Right lobe of liver (tissue), 6 donors: ENCODE data around the gene ADGRF4. TPM values are rescaled to one million over a fixed set of nuclear protein-coding genes. Genes with fewer than 3 reads are reported as not detected.
A peak's percentile ranks its signal among the peaks of the same experiment; 100 is the strongest.
"Not testable (repeated sequence)": the region's sequence is repeated elsewhere in the genome, so short reads cannot be mapped to it uniquely, and the experiment has no call there.

ENCODE experiments used
- ATAC-seq, 4 donors: fragments of 200-7000 bp; cut with Tn5 transposase; one replicate each; pipeline ENCODE4 v1.9.1; 2020; ENCODE audit warnings: mild to moderate bottlenecking in 4 of 4, moderate library complexity in 4 of 4
- DNase-seq, 3 donors: peaks; one replicate each; pipeline ENCODE4 v3.0.0-alpha.2; 2020
- H3K27ac ChIP-seq, 3 donors: fragments of 200-600 bp; one replicate each; pipeline ENCODE4 v1.8.0; 2022
- H3K27me3 ChIP-seq, 2 donors: fragments of 200-600 bp; one replicate each; pipeline ENCODE4 v1.8.0; 2022
- H3K36me3 ChIP-seq, 4 donors: fragments of 200-600 bp; sonication (generic) in 1 of 4; one replicate each; pipeline versions ENCODE4 v1.5.1 to v1.8.0; 2017 to 2022; ENCODE audit warnings: control low read depth in 1 of 4
- H3K4me1 ChIP-seq, 4 donors: fragments of 200-600 bp; sonication (generic) in 1 of 4; one replicate each; pipeline versions ENCODE4 v1.5.1 to v1.8.0; 2017 to 2022; ENCODE audit warnings: control low read depth in 1 of 4
- H3K4me3 ChIP-seq, 3 donors: fragments of 200-600 bp; one replicate each; pipeline ENCODE4 v1.8.0; 2022
- H3K9me3 ChIP-seq, 4 donors: fragments of 200-600 bp; sonication (generic) in 1 of 4; one replicate each; pipeline versions ENCODE4 v1.5.1 to v1.8.0; 2017 to 2022; ENCODE audit warnings: control low read depth in 1 of 4
- CTCF ChIP-seq, 4 donors: fragments of 200-600 bp in 3 of 4; fragments of 450-650 bp in 1 of 4; IDR thresholded peaks; one replicate each; pipeline versions ENCODE4 v1.5.1 to v1.8.0; 2016 to 2022; ENCODE audit warnings: antibody characterized with exemption in 4 of 4, mild to moderate bottlenecking in 2 of 4
- POLR2A ChIP-seq: fragments of 450-650 bp; IDR thresholded peaks from one replicate; pipeline ENCODE4 v1.6.1; 2017; ENCODE audit warnings: antibody characterized with exemption, mild to moderate bottlenecking
- WGBS: methylation state at CpG from one replicate; pipeline ENCODE4 v1.1.6; 2018; ENCODE audit warnings: low coverage, low lambda C conversion rate; ENCODE audit not compliant: insufficient coverage; ENCODE audit errors: missing lambda C conversion rate; 5-methylcytosine and 5-hydroxymethylcytosine counted together
- intact Hi-C, 2 donors: fragments of 100-400 bp; cut with DNase I; formaldehyde crosslinking; loops; one replicate each; pipeline versions ENCODE4 v1.11.2 to v1.14.1; 2022
- total RNA-seq, 6 experiments: library from RNA; depleted of rRNA in 2 of 6; stranded (reverse); fragments of >200 nt in 2 of 6; fragmentation: NEBNext Ultra II Directional in 3 of 6; extraction: Animal tissue kit (Norgen Biotek cat#: 25700) in 3 of 6; gene quantifications; one replicate each; pipeline versions ENCODE4 v1.1.0 to v1.2.4, GENCODE V29; 2016 to 2023
- donor health status: DM: no; HTN: yes; CAD: no.
- donor health status: DM: no; HTN: no; CAD: no.
- donor health status: DM: no; HTN: no; CAD: no.
- donor health status: DM: no; HTN: yes; CAD: no.
- donor health status: DM: no; HTN: yes; CAD: no.

The ADGRF4 gene
- total RNA-seq, 6 experiments from 2014 or later, result not detected

- no peak overlapping the region for H3K27ac ChIP-seq
- no peaks in the 10 kb centered on the region for H3K27me3 ChIP-seq
- 50% methylated on average over 1 of the region's 1 CpG for WGBS
- ATAC-seq, result no peak
- no peak for DNase-seq
- intact Hi-C loops, result no loop called here
- no peaks in the 10 kb centered on the region for H3K36me3 ChIP-seq
- TF ChIP-seq CTCF (IDR thresholded peaks at IDR 0.05), result no peak
- no peak for TF ChIP-seq POLR2A
- no peaks in the 10 kb centered on the region for H3K4me1 ChIP-seq
- H3K9me3 ChIP-seq, result no peaks in the 10 kb centered on the region
- no peak overlapping the region for H3K4me3 ChIP-seq
These were observed 42.3 kb downstream of the ADGRF4 start for GRCh38 chr6:47740714-47741113.

- H3K27ac ChIP-seq, result no peak overlapping the region
- H3K36me3 ChIP-seq, result no peaks in the 10 kb centered on the region
- TF ChIP-seq POLR2A (no peak), CTCF (IDR thresholded peaks at IDR 0.05) (no peak)
- H3K4me1 ChIP-seq, result no peaks in the 10 kb centered on the region
- DNase-seq (no peak), ATAC-seq (peak in 1 of 4 donors; percentile 57)
- no peaks in the 10 kb centered on the region for H3K27me3 ChIP-seq
- no peaks in the 10 kb centered on the region for H3K9me3 ChIP-seq
- no peak overlapping the region for H3K4me3 ChIP-seq
- WGBS, result 90% methylated on average over 2 of the region's 2 CpGs
- intact Hi-C loops, result no loop called here
These were observed 43.4 kb downstream of the ADGRF4 start for GRCh38 chr6:47741807-47742206.

- Histone ChIP-seq H3K36me3 (no peaks in the 10 kb centered on the region), H3K27me3 (no peaks in the 10 kb centered on the region), H3K9me3 (no peaks in the 10 kb centered on the region), H3K4me3 (no peak overlapping the region), H3K4me1 (no peaks in the 10 kb centered on the region), H3K27ac (no peak overlapping the region)
- DNase-seq, result no peak
- intact Hi-C loops, result no loop called here
- peak in 1 of 4 donors; percentile 30 for ATAC-seq
- TF ChIP-seq CTCF (IDR thresholded peaks at IDR 0.05) (no peak), POLR2A (no peak)
These were observed 45.4 kb downstream of the ADGRF4 start for GRCh38 chr6:47743744-47744143.

GRCh38 chr6:47745269-47745668 lies 46.9 kb downstream of the ADGRF4 start:
- WGBS, result 92% methylated on average over 3 of the region's 3 CpGs
- intact Hi-C loops, ATAC-seq: not testable (repeated sequence)

GRCh38 chr6:47749757-47750156 lies 51.4 kb downstream of the ADGRF4 start:
- 37% methylated on average over 1 of the region's 1 CpG for WGBS
- H3K36me3 ChIP-seq, result no peaks in the 10 kb centered on the region
- intact Hi-C loops, result no loop called here
- H3K9me3 ChIP-seq, result no peaks in the 10 kb centered on the region
- H3K4me1 ChIP-seq, result no peaks in the 10 kb centered on the region
- DNase-seq, result no peak
- H3K27ac ChIP-seq, result no peak overlapping the region
- TF ChIP-seq POLR2A, result no peak
- TF ChIP-seq CTCF (IDR thresholded peaks at IDR 0.05), result no peak
- H3K27me3 ChIP-seq, result no peaks in the 10 kb centered on the region
- H3K4me3 ChIP-seq, result no peak overlapping the region
- no peak for ATAC-seq

More at GRCh38 chr6:47745269-47745668, 46.9 kb downstream of the ADGRF4 start:
- H3K36me3 ChIP-seq, DNase-seq, H3K27ac ChIP-seq, H3K9me3 ChIP-seq, H3K27me3 ChIP-seq, H3K4me3 ChIP-seq, H3K4me1 ChIP-seq: not testable (repeated sequence)
